Activated CD8-positive, alpha-beta T cell treated with anti-CD3 and anti-CD28 coated beads for 36 hours (primary cell): ENCODE results near the gene TBX10. TPM values are rescaled to one million over a fixed set of nuclear protein-coding genes. Genes with fewer than 3 reads are reported as not detected.

Experiments
- ATAC-seq: fragments of 200-7000 bp; cut with Tn5 transposase; one replicate; pipeline ENCODE4 v1.10.0; 2021; ENCODE audit warnings: mild to moderate bottlenecking, moderate library complexity
- CTCF ChIA-PET: fragments of 350-600 bp; sonication (Branson Sonifier 250); formaldehyde crosslinking; loops from one replicate; lab custom pipeline; 2021; ENCODE audit warnings: antibody characterized with exemption; lab: Charles Lee
- POLR2A ChIA-PET: fragments of 350-600 bp; sonication (Branson Sonifier 250); formaldehyde crosslinking; loops from one replicate; lab custom pipeline; 2021; ENCODE audit warnings: antibody characterized with exemption; lab: Charles Lee
- DNase-seq: peaks from one replicate; pipeline ENCODE4 v3.0.0-alpha.2; 2020
- H3K27ac Mint-ChIP-seq: one replicate; pipeline ENCODE4 v1.8.0; 2021; ENCODE audit warnings: mild to moderate bottlenecking, mixed read lengths
- H3K27me3 Mint-ChIP-seq: one replicate; pipeline ENCODE4 v1.8.0; 2021; ENCODE audit warnings: mixed read lengths
- H3K36me3 Mint-ChIP-seq: one replicate; pipeline ENCODE4 v1.8.0; 2021; ENCODE audit warnings: low read depth, mixed read lengths
- H3K4me1 Mint-ChIP-seq: one replicate; pipeline ENCODE4 v1.8.0; 2021; ENCODE audit warnings: low read depth, mixed read lengths
- H3K4me3 Mint-ChIP-seq: one replicate; pipeline ENCODE4 v1.8.0; 2021; ENCODE audit warnings: mild to moderate bottlenecking, moderate library complexity, mixed read lengths
- H3K9me3 Mint-ChIP-seq: one replicate; pipeline ENCODE4 v1.8.0; 2021; ENCODE audit warnings: mixed read lengths
- intact Hi-C: fragments of 100-400 bp; cut with micrococcal nuclease; formaldehyde crosslinking; loops from one replicate; pipeline ENCODE4 v1.10.0; 2022
- total RNA-seq, 2 experiments: library from RNA; stranded (reverse); gene quantifications; one replicate each; pipeline ENCODE4 v1.2.3, GENCODE V29; 2021
- TF ChIP-seq, protein P1 (sequence below): fragments of 200-600 bp; IDR thresholded peaks from one replicate; pipeline ENCODE4 v1.8.0; 2022; ENCODE audit warnings: antibody characterized with exemption, mild to moderate bottlenecking

The TBX10 gene
- total RNA-seq, 2 experiments from 2014 or later, result not detected

DNA sequence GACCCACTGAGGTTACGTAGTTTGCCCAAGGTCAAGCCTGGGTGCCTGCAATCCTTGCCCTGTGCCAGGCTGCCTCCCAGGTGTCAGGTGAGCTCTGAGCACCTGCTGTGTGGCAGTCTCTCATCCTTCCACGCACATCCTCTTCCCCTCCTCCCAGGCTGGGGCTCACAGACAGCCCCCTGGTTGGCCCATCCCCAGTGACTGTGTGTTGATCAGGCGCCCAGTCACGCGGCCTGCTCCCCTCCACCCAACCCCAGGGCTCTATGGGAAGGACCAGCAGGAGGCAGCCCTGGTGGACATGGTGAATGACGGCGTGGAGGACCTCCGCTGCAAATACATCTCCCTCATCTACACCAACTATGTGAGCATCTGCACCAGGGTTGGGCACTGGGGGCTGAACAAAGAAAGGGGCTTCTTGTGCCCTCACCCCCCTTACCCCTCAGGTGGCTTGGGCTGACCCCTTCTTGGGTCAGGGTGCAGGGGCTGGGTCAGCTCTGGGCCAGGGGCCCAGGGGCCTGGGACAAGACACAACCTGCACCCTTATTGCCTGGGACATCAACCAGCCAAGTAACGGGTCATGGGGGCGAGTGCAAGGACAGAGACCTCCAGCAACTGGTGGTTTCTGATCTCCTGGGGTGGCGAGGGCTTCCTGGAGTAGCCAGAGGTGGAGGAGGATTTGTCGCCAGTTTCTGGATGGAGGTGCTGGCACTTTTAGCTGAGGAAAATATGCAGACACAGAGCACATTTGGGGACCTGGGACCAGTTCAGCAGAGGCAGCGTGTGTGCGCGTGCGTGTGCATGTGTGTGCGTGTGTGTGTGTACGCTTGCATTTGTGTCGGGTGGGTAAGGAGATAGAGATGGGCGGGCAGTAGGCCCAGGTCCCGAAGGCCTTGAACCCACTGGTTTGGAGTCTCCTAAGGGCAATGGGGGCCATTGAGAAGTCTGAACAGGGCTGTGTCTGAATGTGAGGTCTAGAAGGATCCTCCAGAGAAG, 54.4 kb downstream of the TBX10 start:
- intact Hi-C loops, result no loop called here
- H3K9me3 Mint-ChIP-seq, result peaks cover 8% of the 10 kb centered on the region
- ChIA-PET CTCF (interaction anchor here (1.3 to 3.6 kb wide), 2 partner anchors 12 to 29 kb away, joined by 4 to 18 read pairs; no protein-coding TSS in a partner anchor), POLR2A (interaction anchor here (0.5 to 1.8 kb wide), 5 partner anchors 11 to 404 kb away, joined by 3 to 5 read pairs (median 3); no protein-coding TSS in a partner anchor)
- peak overlapping the region; percentile 86 for H3K4me3 Mint-ChIP-seq
- ATAC-seq (no peak), DNase-seq (no peak)
- H3K27me3 Mint-ChIP-seq, result peaks cover 4% of the 10 kb centered on the region
- TF ChIP-seq, protein P1, sequence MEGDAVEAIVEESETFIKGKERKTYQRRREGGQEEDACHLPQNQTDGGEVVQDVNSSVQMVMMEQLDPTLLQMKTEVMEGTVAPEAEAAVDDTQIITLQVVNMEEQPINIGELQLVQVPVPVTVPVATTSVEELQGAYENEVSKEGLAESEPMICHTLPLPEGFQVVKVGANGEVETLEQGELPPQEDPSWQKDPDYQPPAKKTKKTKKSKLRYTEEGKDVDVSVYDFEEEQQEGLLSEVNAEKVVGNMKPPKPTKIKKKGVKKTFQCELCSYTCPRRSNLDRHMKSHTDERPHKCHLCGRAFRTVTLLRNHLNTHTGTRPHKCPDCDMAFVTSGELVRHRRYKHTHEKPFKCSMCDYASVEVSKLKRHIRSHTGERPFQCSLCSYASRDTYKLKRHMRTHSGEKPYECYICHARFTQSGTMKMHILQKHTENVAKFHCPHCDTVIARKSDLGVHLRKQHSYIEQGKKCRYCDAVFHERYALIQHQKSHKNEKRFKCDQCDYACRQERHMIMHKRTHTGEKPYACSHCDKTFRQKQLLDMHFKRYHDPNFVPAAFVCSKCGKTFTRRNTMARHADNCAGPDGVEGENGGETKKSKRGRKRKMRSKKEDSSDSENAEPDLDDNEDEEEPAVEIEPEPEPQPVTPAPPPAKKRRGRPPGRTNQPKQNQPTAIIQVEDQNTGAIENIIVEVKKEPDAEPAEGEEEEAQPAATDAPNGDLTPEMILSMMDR, result no peak
- H3K4me1 Mint-ChIP-seq, result peaks cover 31% of the 10 kb centered on the region
- H3K27ac Mint-ChIP-seq, result peak overlapping the region; percentile 84
- H3K36me3 Mint-ChIP-seq, result peaks cover 44% of the 10 kb centered on the region

DNA sequence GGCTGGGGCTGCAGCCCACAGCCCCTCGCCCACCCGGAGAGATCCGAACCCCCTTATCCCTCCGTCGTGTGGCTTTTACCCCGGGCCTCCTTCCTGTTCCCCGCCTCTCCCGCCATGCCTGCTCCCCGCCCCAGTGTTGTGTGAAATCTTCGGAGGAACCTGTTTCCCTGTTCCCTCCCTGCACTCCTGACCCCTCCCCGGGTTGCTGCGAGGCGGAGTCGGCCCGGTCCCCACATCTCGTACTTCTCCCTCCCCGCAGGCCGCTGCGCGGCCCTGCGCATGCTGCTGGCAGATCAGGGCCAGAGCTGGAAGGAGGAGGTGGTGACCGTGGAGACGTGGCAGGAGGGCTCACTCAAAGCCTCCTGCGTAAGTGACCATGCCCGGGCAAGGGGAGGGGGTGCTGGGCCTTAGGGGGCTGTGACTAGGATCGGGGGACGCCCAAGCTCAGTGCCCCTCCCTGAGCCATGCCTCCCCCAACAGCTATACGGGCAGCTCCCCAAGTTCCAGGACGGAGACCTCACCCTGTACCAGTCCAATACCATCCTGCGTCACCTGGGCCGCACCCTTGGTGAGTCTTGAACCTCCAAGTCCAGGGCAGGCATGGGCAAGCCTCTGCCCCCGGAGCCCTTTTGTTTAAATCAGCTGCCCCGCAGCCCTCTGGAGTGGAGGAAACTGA, 55.2 kb downstream of the TBX10 start:
- TF ChIP-seq, protein P1, result no peak
- CTCF ChIA-PET, result interaction anchor here (0.7 to 3.6 kb wide), 6 partner anchors 11 to 267 kb away, joined by 3 to 18 read pairs (median 4); no protein-coding TSS in a partner anchor
- Mint-ChIP-seq H3K36me3 (peaks cover 44% of the 10 kb centered on the region), H3K4me1 (peaks cover 39% of the 10 kb centered on the region), H3K4me3 (peak overlapping the region; percentile 86), H3K27me3 (peaks cover 7% of the 10 kb centered on the region), H3K27ac (peak overlapping the region; percentile 84), H3K9me3 (peaks cover 8% of the 10 kb centered on the region)
- ATAC-seq (peak; percentile 6), DNase-seq (peak; percentile 41)
- intact Hi-C loops, result no loop called here
- POLR2A ChIA-PET, result interaction anchor here (0.5 to 2.5 kb wide), 7 partner anchors 11 to 405 kb away, joined by 3 to 8 read pairs (median 4); partner anchors contain the start of gene NUDT8

DNA sequence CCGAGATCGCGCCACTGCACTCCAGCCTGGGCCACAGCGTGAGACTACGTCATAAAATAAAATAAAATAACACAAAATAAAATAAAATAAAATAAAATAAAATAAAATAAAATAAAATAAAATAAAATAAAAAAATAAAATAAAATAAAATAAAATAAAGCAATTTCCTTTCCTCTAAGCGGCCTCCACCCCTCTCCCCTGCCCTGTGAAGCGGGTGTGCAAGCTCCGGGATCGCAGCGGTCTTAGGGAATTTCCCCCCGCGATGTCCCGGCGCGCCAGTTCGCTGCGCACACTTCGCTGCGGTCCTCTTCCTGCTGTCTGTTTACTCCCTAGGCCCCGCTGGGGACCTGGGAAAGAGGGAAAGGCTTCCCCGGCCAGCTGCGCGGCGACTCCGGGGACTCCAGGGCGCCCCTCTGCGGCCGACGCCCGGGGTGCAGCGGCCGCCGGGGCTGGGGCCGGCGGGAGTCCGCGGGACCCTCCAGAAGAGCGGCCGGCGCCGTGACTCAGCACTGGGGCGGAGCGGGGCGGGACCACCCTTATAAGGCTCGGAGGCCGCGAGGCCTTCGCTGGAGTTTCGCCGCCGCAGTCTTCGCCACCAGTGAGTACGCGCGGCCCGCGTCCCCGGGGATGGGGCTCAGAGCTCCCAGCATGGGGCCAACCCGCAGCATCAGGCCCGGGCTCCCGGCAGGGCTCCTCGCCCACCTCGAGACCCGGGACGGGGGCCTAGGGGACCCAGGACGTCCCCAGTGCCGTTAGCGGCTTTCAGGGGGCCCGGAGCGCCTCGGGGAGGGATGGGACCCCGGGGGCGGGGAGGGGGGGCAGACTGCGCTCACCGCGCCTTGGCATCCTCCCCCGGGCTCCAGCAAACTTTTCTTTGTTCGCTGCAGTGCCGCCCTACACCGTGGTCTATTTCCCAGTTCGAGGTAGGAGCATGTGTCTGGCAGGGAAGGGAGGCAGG, 56.0 kb downstream of the TBX10 start, which contains the start of gene GSTP1:
Gene GSTP1 (plus strand): TSS at position 566 of the 958 bp plus-strand sequence. CDS start 32 bp downstream, at position 598.
- POLR2A ChIA-PET, result interaction anchor here (0.6 to 2.5 kb wide), 8 partner anchors 12 to 165 kb away, joined by 3 to 8 read pairs (median 4); partner anchors contain the start of gene NUDT8
- intact Hi-C loops, result no loop called here
- H3K4me1 Mint-ChIP-seq, result peaks cover 42% of the 10 kb centered on the region
- CTCF ChIA-PET, result interaction anchor here (0.7 to 3.6 kb wide), 12 partner anchors 9 to 266 kb away, joined by 3 to 18 read pairs (median 4); partner anchors contain the start of gene NUDT8
- H3K4me3 Mint-ChIP-seq, result peak within 1 kb of the TSS; percentile 86
- ATAC-seq, result peak; percentile 91
- peaks cover 7% of the 10 kb centered on the region for H3K27me3 Mint-ChIP-seq
- peaks cover 41% of the 10 kb centered on the region for H3K36me3 Mint-ChIP-seq
- DNase-seq, result peak; percentile 89
- peak within 1 kb of the TSS; percentile 89 for H3K27ac Mint-ChIP-seq
- H3K9me3 Mint-ChIP-seq, result peaks cover 8% of the 10 kb centered on the region
- TF ChIP-seq, protein P1, result peak; percentile 71

DNA sequence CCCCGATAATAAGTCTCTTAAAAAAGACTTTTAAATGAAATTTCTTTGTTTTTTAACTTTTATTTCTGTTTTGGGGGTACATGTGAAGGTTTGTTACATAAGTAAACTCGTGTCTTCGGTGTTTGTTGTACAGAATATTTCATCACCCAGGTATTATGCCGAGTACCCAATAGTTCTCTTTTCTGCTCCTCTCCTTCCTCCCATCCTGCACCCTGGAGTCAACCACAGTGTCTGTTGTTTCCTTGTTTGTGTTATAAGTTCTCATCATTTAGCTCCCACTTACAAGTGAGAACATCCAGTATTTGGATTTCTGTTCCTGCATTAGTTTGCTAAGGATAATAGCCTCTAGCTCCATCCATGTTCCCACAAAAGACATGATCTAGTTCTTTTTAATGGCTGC, 57.6 kb downstream of the TBX10 start:
- Mint-ChIP-seq H3K27me3 (peaks cover 7% of the 10 kb centered on the region), H3K4me3 (peak overlapping the region; percentile 86), H3K27ac (no peak overlapping the region), H3K4me1 (peaks cover 42% of the 10 kb centered on the region), H3K36me3 (peaks cover 29% of the 10 kb centered on the region), H3K9me3 (peaks cover 5% of the 10 kb centered on the region)
- ATAC-seq (no peak), DNase-seq (no peak)
- ChIA-PET POLR2A (interaction anchor here (0.5 to 2.5 kb wide), 6 partner anchors 9 to 879 kb away, joined by 3 to 8 read pairs (median 3); partner anchors contain the start of gene PPP6R3), CTCF (interaction anchor here (1.9 to 3.6 kb wide), 4 partner anchors 9 to 78 kb away, joined by 5 to 18 read pairs (median 8); no protein-coding TSS in a partner anchor)
- intact Hi-C loops, result no loop called here
- TF ChIP-seq, protein P1, result no peak
